K562 (cell line): Measurements from ENCODE around the gene PITPNM3. TPM values are rescaled to one million over a fixed set of nuclear protein-coding genes. Genes with fewer than 3 reads are reported as not detected.

Experiments
- ATAC-seq: fragments of 200-7000 bp; cut with Tn5 transposase; 3 replicates; pipeline ENCODE4 v1.9.1; 2020; ENCODE audit warnings: moderate library complexity
- BruUV-seq: library from RNA; stranded (reverse); fragments of 400-500 nt; replicated peaks from 2 replicates; lab custom pipeline; 2021; lab: Mats Ljungman, UMichigan
- CTCF ChIA-PET: fragments of 300-600 bp; formaldehyde crosslinking; extraction: SDS; loops from one replicate; lab custom pipeline; 2021; ENCODE audit warnings: low intra/inter-chr PET ratio; lab: Yijun Ruan, JAX
- POLR2A ChIA-PET: fragments of 300-600, 350-650 bp; sonication (Branson Sonifier 250); formaldehyde crosslinking; extraction: SDS; loops from one replicate; lab custom pipeline; 2021; ENCODE audit warnings: antibody characterized with exemption, inconsistent platforms; lab: Yijun Ruan, JAX
- DNase-seq, 4 experiments: peaks; one replicate each; pipeline versions ENCODE4 v3.0.0 to v3.0.0-alpha.2; 2011 to 2018; ENCODE audit warnings: low spot score in 3 of 4, mixed read lengths in 3 of 4; ENCODE audit errors: extremely low read depth in 1 of 4
- FAIRE-seq: peaks from 2 replicates; lab custom pipeline; 2011; peaks lifted over from hg19 to GRCh38; lab: Jason Lieb, UNC
- H2AFZ ChIP-seq: 2 replicates; pipeline ENCODE4 v1.6.0; 2011; ENCODE audit warnings: low read depth, low read length, control low read depth, inconsistent platforms
- H3K27ac ChIP-seq: fragments of 200-600 bp; 3 replicates; pipeline ENCODE4 v1.8.0; 2011; ENCODE audit warnings: low read depth, mild to moderate bottlenecking, control low read depth, inconsistent platforms, low read length, moderate library complexity, mixed read lengths; ENCODE audit errors: extremely low read depth
- H3K27me3 ChIP-seq, 2 experiments: fragments of 300-600 bp in 1 of 2; 2 replicates in 1 of 2; 3 replicates in 1 of 2; pipeline versions ENCODE4 v1.6.0 to v1.8.0; 2011; ENCODE audit warnings: inconsistent platforms in 2 of 2, low read length in 2 of 2, mild to moderate bottlenecking in 1 of 2, mixed read lengths in 1 of 2, moderate library complexity in 1 of 2; ENCODE audit not compliant: control insufficient read depth in 2 of 2, insufficient read depth in 2 of 2
- H3K36me3 ChIP-seq: fragments of 300-600 bp; 3 replicates; pipeline ENCODE4 v1.8.0; 2011; ENCODE audit warnings: mild to moderate bottlenecking, low read length, inconsistent platforms; ENCODE audit not compliant: control insufficient read depth, insufficient read depth
- H3K4me1 ChIP-seq, 2 experiments: fragments of 200-600 bp in 1 of 2; replicated peaks in 1 of 2; 2 replicates in 1 of 2; 3 replicates in 1 of 2; pipeline versions ENCODE4 v1.5.1 to v1.8.0; 2011; ENCODE audit warnings: inconsistent platforms in 2 of 2, low read length in 2 of 2, mild to moderate bottlenecking in 1 of 2, mixed read lengths in 1 of 2, moderate library complexity in 1 of 2; ENCODE audit not compliant: control insufficient read depth in 2 of 2, insufficient read depth in 2 of 2
- H3K4me2 ChIP-seq: 2 replicates; pipeline ENCODE4 v1.6.1; 2011; ENCODE audit warnings: low read length, control low read depth, inconsistent platforms, mixed read lengths; ENCODE audit not compliant: insufficient read depth
- H3K4me3 ChIP-seq: fragments of 200-600 bp; sonication (generic), shearing (Covaris generic); 2 replicates; pipeline ENCODE4 v1.5.1; 2016; ENCODE audit warnings: control low read depth, inconsistent platforms
- H3K79me2 ChIP-seq: fragments of 200-600 bp; 3 replicates; pipeline ENCODE4 v1.8.0; 2011; ENCODE audit warnings: low read length, inconsistent platforms; ENCODE audit not compliant: control insufficient read depth, insufficient read depth
- H3K9ac ChIP-seq, 2 experiments: 2 replicates each; pipeline versions ENCODE4 v1.6.0 to v1.6.1; 2011; ENCODE audit warnings: low read depth in 2 of 2, low read length in 2 of 2, control low read depth in 1 of 2, inconsistent platforms in 1 of 2, mild to moderate bottlenecking in 1 of 2, mixed read lengths in 1 of 2; ENCODE audit not compliant: insufficient read depth in 1 of 2
- H3K9me1 ChIP-seq: one replicate; pipeline ENCODE4 v1.6.0; 2011; ENCODE audit warnings: inconsistent platforms, mild to moderate bottlenecking, low read length, moderate library complexity; ENCODE audit not compliant: control insufficient read depth, insufficient read depth
- H3K9me3 ChIP-seq: replicated peaks from 2 replicates; pipeline ENCODE4 v1.5.1; 2011; ENCODE audit warnings: low read depth, low read length, inconsistent platforms; ENCODE audit not compliant: control insufficient read depth, insufficient read depth
- H4K20me1 ChIP-seq: replicated peaks from 2 replicates; pipeline ENCODE4 v1.6.1; 2011; ENCODE audit warnings: low read length, inconsistent platforms, mixed read lengths; ENCODE audit not compliant: control insufficient read depth, insufficient read depth
- MTA1 ChIP-seq: fragments of 450-650 bp; IDR thresholded peaks from 2 replicates; pipeline ENCODE4 v1.6.1; 2017; ENCODE audit warnings: borderline replicate concordance
- RBM39 ChIP-seq: fragments of 200-400 bp; formaldehyde crosslinking; optimal IDR thresholded peaks from 2 replicates; pipeline ENCODE3; 2018; ENCODE audit warnings: low read depth, low read length
- WGBS: fragments of 100-300 bp; shearing (Covaris generic); methylation state at CpG from one replicate; pipeline ENCODE4 v1.1.6; 2016; ENCODE audit warnings: low coverage, mixed read lengths; ENCODE audit not compliant: insufficient coverage; ENCODE audit errors: missing lambda C conversion rate; 5-methylcytosine and 5-hydroxymethylcytosine counted together
- in situ Hi-C: fragments of 300-500 bp; cut with MboI; formaldehyde crosslinking; loops from 4 replicates; pipeline ENCODE4 v1.15.0; 2018; ENCODE audit warnings: inconsistent platforms, mixed read lengths
- intact Hi-C: fragments of 100-400 bp; cut with micrococcal nuclease; formaldehyde crosslinking; loops from 2 replicates; pipeline ENCODE4 v1.14.2; 2022
- polyA plus RNA-seq, 8 experiments: library from polyadenylated mRNA; depleted of rRNA in 4 of 8; stranded (reverse) in 5 of 8; unstranded in 3 of 8; fragments of >200 nt; fragmentation: Nextera tagmentation in 2 of 8; fragmentation: Illumina TruSeq in 1 of 8; extraction: Ambion mirVana in 2 of 8; extraction: Trizol in 1 of 8; gene quantifications; 2 replicates each; pipeline versions ENCODE4 v1.2.1 to v1.2.3, GENCODE V29; 2011 to 2014; ENCODE audit warnings: inconsistent platforms in 1 of 8, missing spikeins in 1 of 8
- total RNA-seq, 7 experiments: library from RNA; depleted of rRNA in 6 of 7; stranded (reverse); fragments of >200 nt in 6 of 7; fragmentation: Illumina TruSeq in 2 of 7; extraction: Trizol in 2 of 7; gene quantifications; 2 replicates each; pipeline versions ENCODE4 v1.2.1 to v1.2.3, GENCODE V29; 2011 to 2021; ENCODE audit warnings: low replicate concordance in 1 of 7
- TF ChIP-seq, protein P1 (sequence below): sonication (generic); formaldehyde crosslinking; IDR thresholded peaks from 2 replicates; pipeline ENCODE4 v1.8.1; 2022; ENCODE audit warnings: missing genetic modification reagents
- TF ChIP-seq, protein P2 (sequence below): fragments of 200-800 bp; sonication (Bioruptor generic); IDR thresholded peaks from 2 replicates; pipeline ENCODE4 v1.6.1; 2017; ENCODE audit warnings: missing genetic modification characterization, missing compliant biosample characterization

PITPNM3 gene
- total and polyA plus RNA-seq, 9 of the 15 experiments (the other 6 are each of a cell fraction or from before 2014, with no cell fraction given), result 0.14 to 0.38 (median 0.22) TPM; not detected in 2

DNA sequence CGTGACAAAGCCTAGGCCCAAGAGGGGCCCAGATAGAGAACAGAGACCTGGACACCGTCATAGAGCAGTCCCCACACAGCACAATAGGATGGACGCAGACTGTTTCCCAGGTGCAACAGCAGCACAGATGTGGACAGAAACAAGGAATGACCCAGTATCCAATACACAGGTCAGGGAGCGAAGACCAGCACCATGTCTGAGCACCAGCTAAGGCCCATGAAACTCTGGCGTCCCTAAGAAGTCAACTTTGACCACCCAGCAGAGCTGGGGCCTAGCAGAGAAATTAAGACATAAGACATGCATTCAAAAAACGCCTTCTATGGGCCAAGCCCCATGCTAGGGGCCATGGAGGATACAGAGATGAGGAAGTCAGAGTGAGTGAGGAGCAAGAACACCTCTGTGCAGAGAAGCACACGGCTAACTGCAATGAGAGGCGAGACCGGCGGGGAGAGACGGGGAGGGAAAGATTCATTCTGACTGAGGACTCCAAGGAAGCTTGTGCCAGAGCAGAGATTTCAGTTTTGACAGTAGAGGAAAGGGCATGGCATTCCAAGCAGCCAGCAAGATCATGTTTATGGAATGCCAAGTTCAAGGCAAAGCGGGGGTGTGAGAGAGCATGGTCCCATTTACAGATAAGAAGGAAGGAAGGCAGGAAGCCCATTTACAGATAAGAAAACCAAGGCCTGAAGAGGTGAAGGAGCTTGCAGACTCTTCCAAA, 50.8 kb downstream of the PITPNM3 start:
- H3K4me1 ChIP-seq, result peaks cover 0 to 4% of the 10 kb centered on the region in 2 experiments; a peak in 3 of 5 replicates
- no peaks in the 10 kb centered on the region for H3K36me3 ChIP-seq
- no peak overlapping the region for H3K4me2 ChIP-seq
- no peaks in the 10 kb centered on the region for H3K79me2 ChIP-seq
- no peaks in the 10 kb centered on the region for H4K20me1 ChIP-seq
- 14% methylated on average over 10 of the region's 12 CpGs for WGBS
- no peak overlapping the region for H3K4me3 ChIP-seq
- POLR2A ChIA-PET, result interaction anchor here (0.6 kb wide), 1 partner anchor 359 kb away, joined by 3 read pairs; no protein-coding TSS in a partner anchor
- in situ Hi-C loops, result no loop called here
- H3K27me3 ChIP-seq, result peaks cover 0 to 29% of the 10 kb centered on the region in 2 experiments; a peak in 2 of 5 replicates
- TF ChIP-seq, protein P1, sequence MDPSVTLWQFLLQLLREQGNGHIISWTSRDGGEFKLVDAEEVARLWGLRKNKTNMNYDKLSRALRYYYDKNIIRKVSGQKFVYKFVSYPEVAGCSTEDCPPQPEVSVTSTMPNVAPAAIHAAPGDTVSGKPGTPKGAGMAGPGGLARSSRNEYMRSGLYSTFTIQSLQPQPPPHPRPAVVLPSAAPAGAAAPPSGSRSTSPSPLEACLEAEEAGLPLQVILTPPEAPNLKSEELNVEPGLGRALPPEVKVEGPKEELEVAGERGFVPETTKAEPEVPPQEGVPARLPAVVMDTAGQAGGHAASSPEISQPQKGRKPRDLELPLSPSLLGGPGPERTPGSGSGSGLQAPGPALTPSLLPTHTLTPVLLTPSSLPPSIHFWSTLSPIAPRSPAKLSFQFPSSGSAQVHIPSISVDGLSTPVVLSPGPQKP, result no peak
- TF ChIP-seq RBM39, result no peak
- TF ChIP-seq, protein P2, sequence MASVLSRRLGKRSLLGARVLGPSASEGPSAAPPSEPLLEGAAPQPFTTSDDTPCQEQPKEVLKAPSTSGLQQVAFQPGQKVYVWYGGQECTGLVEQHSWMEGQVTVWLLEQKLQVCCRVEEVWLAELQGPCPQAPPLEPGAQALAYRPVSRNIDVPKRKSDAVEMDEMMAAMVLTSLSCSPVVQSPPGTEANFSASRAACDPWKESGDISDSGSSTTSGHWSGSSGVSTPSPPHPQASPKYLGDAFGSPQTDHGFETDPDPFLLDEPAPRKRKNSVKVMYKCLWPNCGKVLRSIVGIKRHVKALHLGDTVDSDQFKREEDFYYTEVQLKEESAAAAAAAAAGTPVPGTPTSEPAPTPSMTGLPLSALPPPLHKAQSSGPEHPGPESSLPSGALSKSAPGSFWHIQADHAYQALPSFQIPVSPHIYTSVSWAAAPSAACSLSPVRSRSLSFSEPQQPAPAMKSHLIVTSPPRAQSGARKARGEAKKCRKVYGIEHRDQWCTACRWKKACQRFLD (CRISPR knock-in tag), result no peak
- TF ChIP-seq MTA1, result no peak
- no TSS peak for BruUV-seq
- H3K9me3 ChIP-seq, result no peaks in the 10 kb centered on the region
- FAIRE-seq (no peak), ATAC-seq (no peak), DNase-seq (no peak)
- H3K9ac ChIP-seq, result no peak overlapping the region
- H3K9me1 ChIP-seq, result no peaks in the 10 kb centered on the region
- CTCF ChIA-PET, result no interaction called here
- H2AFZ ChIP-seq, result no peak overlapping the region
- intact Hi-C loops, result no loop called here
- no peak overlapping the region for H3K27ac ChIP-seq
